Ovary (tissue), 3 donors: ENCODE results near the gene WBP11.

Experiments
- POLR2A ChIP-seq: fragments of 450-650 bp; IDR thresholded peaks from one replicate; pipeline ENCODE4 v1.6.1; 2017; ENCODE audit warnings: antibody characterized with exemption, mild to moderate bottlenecking, moderate library complexity
- TF ChIP-seq, protein P1 (sequence below), 3 donors: fragments of 450-650 bp in 2 of 3; fragments of 200-600 bp in 1 of 3; IDR thresholded peaks; one replicate each; pipeline versions ENCODE4 v1.5.1 to v1.8.0; 2016 to 2022; ENCODE audit warnings: antibody characterized with exemption in 3 of 3, mild to moderate bottlenecking in 1 of 3
- donor health status: DM: no; HTN: no; CAD: no.

DNA sequence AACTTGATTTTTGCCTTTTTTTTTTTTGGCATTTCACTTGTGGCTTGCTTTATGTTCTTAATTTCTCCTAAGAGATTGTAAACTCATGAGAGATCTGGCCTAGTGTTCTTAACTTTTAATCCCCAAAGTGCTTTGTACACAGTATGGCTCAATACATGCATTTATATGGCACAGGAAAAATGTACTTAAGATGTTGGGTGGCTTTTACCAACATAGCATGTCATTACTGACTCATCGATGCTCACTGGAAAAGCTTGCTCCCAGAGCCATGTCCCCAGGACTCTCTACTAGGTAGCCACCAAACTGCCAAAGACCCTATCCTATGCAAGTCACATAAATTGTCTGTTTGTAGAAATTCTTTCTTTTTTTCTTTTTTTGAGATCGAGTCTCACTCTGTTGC, 23.8 kb upstream of the WBP11 start:
- TF ChIP-seq, protein P1, sequence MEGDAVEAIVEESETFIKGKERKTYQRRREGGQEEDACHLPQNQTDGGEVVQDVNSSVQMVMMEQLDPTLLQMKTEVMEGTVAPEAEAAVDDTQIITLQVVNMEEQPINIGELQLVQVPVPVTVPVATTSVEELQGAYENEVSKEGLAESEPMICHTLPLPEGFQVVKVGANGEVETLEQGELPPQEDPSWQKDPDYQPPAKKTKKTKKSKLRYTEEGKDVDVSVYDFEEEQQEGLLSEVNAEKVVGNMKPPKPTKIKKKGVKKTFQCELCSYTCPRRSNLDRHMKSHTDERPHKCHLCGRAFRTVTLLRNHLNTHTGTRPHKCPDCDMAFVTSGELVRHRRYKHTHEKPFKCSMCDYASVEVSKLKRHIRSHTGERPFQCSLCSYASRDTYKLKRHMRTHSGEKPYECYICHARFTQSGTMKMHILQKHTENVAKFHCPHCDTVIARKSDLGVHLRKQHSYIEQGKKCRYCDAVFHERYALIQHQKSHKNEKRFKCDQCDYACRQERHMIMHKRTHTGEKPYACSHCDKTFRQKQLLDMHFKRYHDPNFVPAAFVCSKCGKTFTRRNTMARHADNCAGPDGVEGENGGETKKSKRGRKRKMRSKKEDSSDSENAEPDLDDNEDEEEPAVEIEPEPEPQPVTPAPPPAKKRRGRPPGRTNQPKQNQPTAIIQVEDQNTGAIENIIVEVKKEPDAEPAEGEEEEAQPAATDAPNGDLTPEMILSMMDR (IDR thresholded peaks at IDR 0.05): no peak
- no peak for TF ChIP-seq POLR2A
